Osteocyte (in vitro differentiated cells): Measurements from ENCODE around the gene CACNA2D2. TPM values are rescaled to one million over a fixed set of nuclear protein-coding genes. Genes with fewer than 3 reads are reported as not detected.

Experiments
- DNase-seq: peaks from one replicate; pipeline ENCODE4 v3.0.0; 2021; ENCODE audit warnings: mixed read lengths; ENCODE audit not compliant: unreplicated experiment; ENCODE audit errors: extremely low spot score
- H3K27ac Mint-ChIP-seq: one replicate; pipeline ENCODE4 v1.8.0; 2021; ENCODE audit warnings: mild to moderate bottlenecking, mixed read lengths; ENCODE audit not compliant: unreplicated experiment
- H3K27me3 Mint-ChIP-seq: one replicate; pipeline ENCODE4 v1.8.0; 2021; ENCODE audit warnings: mixed read lengths; ENCODE audit not compliant: unreplicated experiment
- H3K36me3 Mint-ChIP-seq: one replicate; pipeline ENCODE4 v1.8.0; 2021; ENCODE audit warnings: mixed read lengths; ENCODE audit not compliant: unreplicated experiment
- H3K4me1 Mint-ChIP-seq: one replicate; pipeline ENCODE4 v1.8.0; 2021; ENCODE audit warnings: mixed read lengths; ENCODE audit not compliant: unreplicated experiment
- H3K4me3 Mint-ChIP-seq: one replicate; pipeline ENCODE4 v1.8.0; 2021; ENCODE audit warnings: mild to moderate bottlenecking, moderate library complexity, mixed read lengths; ENCODE audit not compliant: unreplicated experiment
- H3K9me3 Mint-ChIP-seq: one replicate; pipeline ENCODE4 v1.8.0; 2021; ENCODE audit warnings: mixed read lengths; ENCODE audit not compliant: unreplicated experiment
- CTCF ChIP-seq: fragments of 200-600 bp; sonication (generic); IDR thresholded peaks from 2 replicates; pipeline ENCODE4 v1.5.0; 2021; ENCODE audit warnings: antibody characterized with exemption, mild to moderate bottlenecking, moderate library complexity
- total RNA-seq: library from RNA; stranded (reverse); gene quantifications from 2 replicates; pipeline ENCODE4 v1.2.1, GENCODE V29; 2021

CACNA2D2 gene
- total RNA-seq, 1 donor from 2014 or later: 0.27 TPM

DNA sequence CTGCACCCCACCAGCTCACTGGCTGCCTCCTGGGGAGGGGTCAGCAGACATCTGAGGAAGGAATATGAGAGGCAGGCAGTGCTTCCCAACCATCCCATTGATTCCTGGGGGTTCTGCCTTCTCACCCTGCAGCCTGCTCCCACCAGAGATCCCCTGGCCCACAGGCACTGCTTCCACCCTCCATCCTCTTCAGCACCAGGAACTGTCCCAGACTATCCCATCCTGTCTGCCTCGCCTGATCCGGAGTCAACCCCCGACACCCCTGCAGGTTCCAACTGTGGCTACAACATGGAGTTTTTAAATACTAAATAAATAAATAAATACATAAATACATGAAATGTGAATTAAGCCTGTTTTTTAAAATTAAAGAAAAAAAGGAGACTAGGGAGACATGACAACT lies 43.6 kb downstream of the CACNA2D2 start:
- Mint-ChIP-seq H3K36me3 (no peaks in the 10 kb centered on the region), H3K27ac (no peak overlapping the region), H3K4me3 (no peak overlapping the region), H3K4me1 (no peaks in the 10 kb centered on the region), H3K27me3 (peaks cover 31% of the 10 kb centered on the region), H3K9me3 (no peaks in the 10 kb centered on the region)
- no peak for DNase-seq
- TF ChIP-seq CTCF: no peak

GRCh38 chr3:50457988-50458387 lies 45.4 kb downstream of the CACNA2D2 start:
- TF ChIP-seq CTCF: no peak
- no peaks in the 10 kb centered on the region for H3K9me3 Mint-ChIP-seq
- no peak overlapping the region for H3K4me3 Mint-ChIP-seq
- peaks cover 26% of the 10 kb centered on the region for H3K27me3 Mint-ChIP-seq
- no peak for DNase-seq
- no peaks in the 10 kb centered on the region for H3K36me3 Mint-ChIP-seq
- H3K4me1 Mint-ChIP-seq: no peaks in the 10 kb centered on the region
- H3K27ac Mint-ChIP-seq: no peak overlapping the region

DNA sequence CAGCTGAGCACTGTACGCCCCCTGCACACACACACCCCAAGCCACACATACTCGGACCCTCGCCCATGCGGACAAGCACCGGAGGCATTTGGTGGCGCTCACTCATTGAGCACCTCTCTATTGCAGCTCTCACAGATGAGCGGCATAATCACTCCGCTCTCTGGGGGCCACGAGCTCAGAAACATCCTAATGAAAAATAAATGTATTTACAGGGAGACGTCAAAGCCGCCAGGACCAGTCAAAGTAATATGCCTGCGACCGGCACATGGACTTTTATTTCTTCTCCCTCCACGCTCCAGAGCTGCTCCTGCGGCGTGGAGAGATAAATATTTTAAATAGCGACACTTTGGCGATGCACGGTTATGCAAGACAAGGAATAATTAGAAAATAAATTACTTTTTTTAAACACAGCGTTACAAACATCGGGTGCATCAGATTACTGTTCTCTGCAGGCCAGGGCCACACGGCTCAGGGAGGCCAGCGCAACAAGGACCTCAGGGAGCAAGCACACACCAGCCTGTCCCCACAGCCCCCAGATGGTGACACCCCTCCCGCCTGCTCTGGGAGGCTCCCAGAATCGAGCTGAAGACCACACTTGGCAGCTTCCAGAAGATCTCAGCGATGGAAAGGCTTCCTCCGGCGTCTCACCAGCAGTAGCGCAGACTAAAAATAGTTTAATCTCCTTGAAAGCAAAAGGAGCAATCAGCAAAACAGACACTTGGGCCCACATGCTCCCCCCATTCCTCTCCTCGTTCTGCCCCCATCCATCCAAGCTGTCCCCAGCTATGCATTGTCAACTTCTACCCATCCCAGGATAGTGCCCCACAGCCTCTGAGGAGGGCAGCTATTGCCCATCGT lies 48.0 kb downstream of the CACNA2D2 start:
- H3K4me1 Mint-ChIP-seq: no peaks in the 10 kb centered on the region
- H3K27me3 Mint-ChIP-seq: peaks cover 9% of the 10 kb centered on the region
- no peaks in the 10 kb centered on the region for H3K36me3 Mint-ChIP-seq
- no peak for DNase-seq
- TF ChIP-seq CTCF: no peak
- H3K9me3 Mint-ChIP-seq: no peaks in the 10 kb centered on the region
- H3K4me3 Mint-ChIP-seq: no peak overlapping the region
- no peak overlapping the region for H3K27ac Mint-ChIP-seq

GRCh38 chr3:50454481-50455070 lies 48.9 kb downstream of the CACNA2D2 start:
- Mint-ChIP-seq H3K27ac (no peak overlapping the region), H3K36me3 (no peaks in the 10 kb centered on the region), H3K4me3 (no peak overlapping the region), H3K27me3 (peaks cover 9% of the 10 kb centered on the region), H3K9me3 (no peaks in the 10 kb centered on the region), H3K4me1 (no peaks in the 10 kb centered on the region)
- TF ChIP-seq CTCF: no peak
- DNase-seq: no peak

DNA sequence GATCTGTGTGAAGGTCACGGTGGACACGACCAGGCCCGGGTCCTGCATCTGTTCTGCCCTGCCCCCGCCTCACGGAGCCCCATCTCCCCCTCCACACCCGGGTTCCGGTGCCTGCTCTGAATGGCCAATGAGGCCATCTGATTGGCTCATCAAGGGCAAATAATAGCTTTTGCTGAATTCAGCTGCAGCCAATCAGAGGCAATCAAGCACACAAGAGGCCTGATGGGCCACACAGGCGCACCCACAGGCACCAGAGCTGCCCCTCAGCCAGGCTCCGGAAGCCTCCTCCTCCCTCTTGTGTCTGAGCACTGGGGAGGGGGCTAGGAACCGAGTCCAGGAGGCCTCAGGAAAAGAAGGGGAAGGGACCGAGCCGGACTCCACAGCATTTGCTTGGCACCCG lies 49.5 kb downstream of the CACNA2D2 start:
- no peak overlapping the region for H3K27ac Mint-ChIP-seq
- TF ChIP-seq CTCF: no peak
- H3K27me3 Mint-ChIP-seq: peaks cover 8% of the 10 kb centered on the region
- no peaks in the 10 kb centered on the region for H3K36me3 Mint-ChIP-seq
- no peak for DNase-seq
- no peak overlapping the region for H3K4me3 Mint-ChIP-seq
- H3K4me1 Mint-ChIP-seq: no peaks in the 10 kb centered on the region
- H3K9me3 Mint-ChIP-seq: no peaks in the 10 kb centered on the region
